ENCODE data around the gene FAM131C.
A peak's percentile ranks its signal among the peaks of the same experiment; 100 is the strongest.

The FAM131C gene

GRCh38 chr1:16075337-16076030 is 2.0 kb upstream of the FAM131C start:
- no peak overlapping the region for H3K9ac ChIP-seq (ENCODE audit: low read length)
- H4K20me1 ChIP-seq (ENCODE audit: low read depth, low read length): no peaks in the 10 kb centered on the region
- H3K4me3 ChIP-seq (ENCODE audit: insufficient read depth, low read length, poor library complexity, severe bottlenecking): no peak overlapping the region
- H3K36me3 ChIP-seq (ENCODE audit: low read length): no peaks in the 10 kb centered on the region
- TF ChIP-seq EZH2phosphoT487 (conservative IDR thresholded peaks at IDR 0.05; ENCODE audit: low read length): no peak
- TF ChIP-seq CTCF (IDR thresholded peaks at IDR 0.05; ENCODE audit: insufficient read depth, low read length, poor library complexity, severe bottlenecking): no peak
- H3F3A ChIP-seq (ENCODE audit: insufficient read depth): no peaks in the 10 kb centered on the region
- H2AFZ ChIP-seq (ENCODE audit: low read depth, low read length, severe bottlenecking): no peak overlapping the region
- H3K79me2 ChIP-seq (ENCODE audit: insufficient read depth, low read length): no peaks in the 10 kb centered on the region
- H3K27ac ChIP-seq (ENCODE audit: low read depth, low read length): no peak overlapping the region
- H3K27me3 ChIP-seq (ENCODE audit: low read length): no peaks in the 10 kb centered on the region
- H3K9me3 ChIP-seq (ENCODE audit: insufficient read depth, low read length): no peaks in the 10 kb centered on the region
- H3K4me2 ChIP-seq (ENCODE audit: low read depth, low read length, poor library complexity, severe bottlenecking): no peak overlapping the region
- no peaks in the 10 kb centered on the region for H3K9me2 ChIP-seq (replicated peaks; ENCODE audit: insufficient read depth, low read length)

GRCh38 chr1:16074217-16074616 is 766 bp upstream of the FAM131C start:
- Histone ChIP-seq H3K9me2 (replicated peaks; ENCODE audit: insufficient read depth, low read length) (no peaks in the 10 kb centered on the region), H3K4me3 (ENCODE audit: insufficient read depth, low read length, poor library complexity, severe bottlenecking) (no peak overlapping the region), H3K9me3 (ENCODE audit: insufficient read depth, low read length) (no peaks in the 10 kb centered on the region), H3K36me3 (ENCODE audit: low read length) (no peaks in the 10 kb centered on the region), H3F3A (ENCODE audit: insufficient read depth) (no peaks in the 10 kb centered on the region), H3K4me2 (ENCODE audit: low read depth, low read length, poor library complexity, severe bottlenecking) (no peak overlapping the region), H3K27me3 (ENCODE audit: low read length) (no peaks in the 10 kb centered on the region), H3K27ac (ENCODE audit: low read depth, low read length) (no peak overlapping the region), H2AFZ (ENCODE audit: low read depth, low read length, severe bottlenecking) (no peak overlapping the region), H4K20me1 (ENCODE audit: low read depth, low read length) (no peaks in the 10 kb centered on the region), H3K9ac (ENCODE audit: low read length) (no peak overlapping the region), H3K79me2 (ENCODE audit: insufficient read depth, low read length) (no peaks in the 10 kb centered on the region)
- TF ChIP-seq EZH2phosphoT487 (conservative IDR thresholded peaks at IDR 0.05; ENCODE audit: low read length): no peak
- TF ChIP-seq CTCF (IDR thresholded peaks at IDR 0.05; ENCODE audit: insufficient read depth, low read length, poor library complexity, severe bottlenecking): no peak

- TF ChIP-seq EZH2phosphoT487 (conservative IDR thresholded peaks at IDR 0.05; ENCODE audit: low read length) (no peak), CTCF (IDR thresholded peaks at IDR 0.05; ENCODE audit: insufficient read depth, low read length, poor library complexity, severe bottlenecking) (no peak)
- H3K79me2 ChIP-seq (ENCODE audit: insufficient read depth, low read length): no peaks in the 10 kb centered on the region
- H2AFZ ChIP-seq (ENCODE audit: low read depth, low read length, severe bottlenecking): no peak overlapping the region
- H3K36me3 ChIP-seq (ENCODE audit: low read length): no peaks in the 10 kb centered on the region
- H3K9ac ChIP-seq (ENCODE audit: low read length): no peak overlapping the region; the same call in 1 of the 2 replicates
- H3K27ac ChIP-seq (ENCODE audit: low read depth, low read length): no peak overlapping the region
- H3K4me3 ChIP-seq (ENCODE audit: insufficient read depth, low read length, poor library complexity, severe bottlenecking): no peak overlapping the region
- no peaks in the 10 kb centered on the region for H3F3A ChIP-seq (ENCODE audit: insufficient read depth)
- no peaks in the 10 kb centered on the region for H3K9me3 ChIP-seq (ENCODE audit: insufficient read depth, low read length)
- H3K4me2 ChIP-seq (ENCODE audit: low read depth, low read length, poor library complexity, severe bottlenecking): peak overlapping the region; percentile 27
- H4K20me1 ChIP-seq (ENCODE audit: low read depth, low read length): no peaks in the 10 kb centered on the region
- H3K9me2 ChIP-seq (replicated peaks; ENCODE audit: insufficient read depth, low read length): no peaks in the 10 kb centered on the region
- no peaks in the 10 kb centered on the region for H3K27me3 ChIP-seq (ENCODE audit: low read length)
Measured at GRCh38 chr1:16072616-16073484, 601 bp downstream of the FAM131C start.
